K562 (cell line): ENCODE measurements around the gene DRAXIN. TPM values are rescaled to one million over a fixed set of nuclear protein-coding genes. Genes with fewer than 3 reads are reported as not detected.

Experiments
- BCOR ChIP-seq: fragments of 450-650 bp; IDR thresholded peaks from 2 replicates; pipeline ENCODE4 v1.6.1; 2016
- CEBPG ChIP-seq, 3 experiments: fragments of 200-800 bp in 1 of 3; sonication (Bioruptor generic) in 1 of 3; sonication (generic) in 1 of 3; formaldehyde crosslinking in 1 of 3; IDR thresholded peaks in 2 of 3; conservative IDR thresholded peaks in 1 of 3; 2 replicates each; pipeline versions ENCODE4 v1.6.1 to v1.8.0; 2016 to 2022; ENCODE audit warnings: missing compliant biosample characterization in 2 of 3, missing genetic modification characterization in 2 of 3, mild to moderate bottlenecking in 1 of 3, missing genetic modification reagents in 1 of 3
- CXXC5 ChIP-seq: fragments of 250-450 bp; sonication (Bioruptor Pico); IDR thresholded peaks from 2 replicates; pipeline ENCODE4 v1.8.0; 2022; ENCODE audit warnings: inconsistent platforms, mild to moderate bottlenecking, moderate library complexity
- FOSL1 ChIP-seq: fragments of 200-800 bp; sonication (Bioruptor generic); conservative IDR thresholded peaks from 2 replicates; pipeline ENCODE4 v1.6.1; 2016; ENCODE audit warnings: missing genetic modification characterization, missing compliant biosample characterization
- MEIS2 ChIP-seq: fragments of 450-650 bp; IDR thresholded peaks from 2 replicates; pipeline ENCODE4 v1.6.1; 2014; ENCODE audit warnings: mild to moderate bottlenecking; ENCODE audit not compliant: partially characterized antibody
- NFYB ChIP-seq: IDR thresholded peaks from 2 replicates; pipeline ENCODE4 v1.6.1; 2011; ENCODE audit warnings: mild to moderate bottlenecking, moderate library complexity; ENCODE audit not compliant: insufficient read length; ENCODE audit errors: extremely low read depth
- PCBP2 ChIP-seq: fragments of 200-400 bp; formaldehyde crosslinking; IDR thresholded peaks from 2 replicates; pipeline ENCODE4 v1.6.1; 2018; ENCODE audit warnings: low read length, low read depth, mild to moderate bottlenecking, moderate library complexity; ENCODE audit not compliant: poor library complexity, severe bottlenecking
- PHF20 ChIP-seq: fragments of 450-650 bp; IDR thresholded peaks from 2 replicates; pipeline ENCODE4 v1.6.1; 2018; ENCODE audit not compliant: partially characterized antibody
- YY1 ChIP-seq, 3 experiments: IDR thresholded peaks; 2 replicates each; pipeline ENCODE4 v1.6.1; 2011; ENCODE audit warnings: low read length in 2 of 3, mild to moderate bottlenecking in 2 of 3, moderate library complexity in 2 of 3, borderline replicate concordance in 1 of 3, control low read depth in 1 of 3, low read depth in 1 of 3; ENCODE audit not compliant: insufficient read depth in 3 of 3, insufficient replicate concordance in 2 of 3, control insufficient read depth in 1 of 3, insufficient read length in 1 of 3; ENCODE audit errors: extremely low read depth in 1 of 3
- ZFP30 ChIP-seq: fragments of 250-450 bp; sonication (Bioruptor Pico); IDR thresholded peaks from 2 replicates; pipeline ENCODE4 v1.8.0; 2022; ENCODE audit warnings: moderate library complexity, mild to moderate bottlenecking, inconsistent platforms, borderline replicate concordance
- ZNF133 ChIP-seq: fragments of 250-450 bp; sonication (Bioruptor Pico); IDR thresholded peaks from 2 replicates; pipeline ENCODE4 v1.4.0; 2020; ENCODE audit warnings: mild to moderate bottlenecking
- polyA plus RNA-seq, 8 experiments: library from polyadenylated mRNA; depleted of rRNA in 4 of 8; stranded (reverse) in 5 of 8; unstranded in 3 of 8; fragments of >200 nt; fragmentation: Nextera tagmentation in 2 of 8; fragmentation: Illumina TruSeq in 1 of 8; extraction: Ambion mirVana in 2 of 8; extraction: Trizol in 1 of 8; gene quantifications; 2 replicates each; pipeline versions ENCODE4 v1.2.1 to v1.2.3, GENCODE V29; 2011 to 2014; ENCODE audit warnings: inconsistent platforms in 1 of 8, missing spikeins in 1 of 8
- total RNA-seq, 7 experiments: library from RNA; depleted of rRNA in 6 of 7; stranded (reverse); fragments of >200 nt in 6 of 7; fragmentation: Illumina TruSeq in 2 of 7; extraction: Trizol in 2 of 7; gene quantifications; 2 replicates each; pipeline versions ENCODE4 v1.2.1 to v1.2.3, GENCODE V29; 2011 to 2021; ENCODE audit warnings: low replicate concordance in 1 of 7
- TF ChIP-seq, protein P1 (sequence below), 2 experiments: fragments of 450-650 bp; formaldehyde crosslinking in 1 of 2; IDR thresholded peaks; 2 replicates each; pipeline versions ENCODE4 v1.4.0 to v1.6.1; 2014 to 2020; ENCODE audit warnings: mild to moderate bottlenecking in 2 of 2, borderline replicate concordance in 1 of 2, low read depth in 1 of 2
- TF ChIP-seq, protein P2 (sequence below): fragments of 250-450 bp; sonication (Bioruptor Pico); IDR thresholded peaks from 2 replicates; pipeline ENCODE4 v1.5.0; 2021; ENCODE audit warnings: mild to moderate bottlenecking, moderate library complexity

DRAXIN gene
- total and polyA plus RNA-seq, 9 of the 15 experiments (the other 6 are each of a cell fraction or from before 2014, with no cell fraction given): 0.01 to 0.04 (median 0.01) TPM; not detected in 6

DNA sequence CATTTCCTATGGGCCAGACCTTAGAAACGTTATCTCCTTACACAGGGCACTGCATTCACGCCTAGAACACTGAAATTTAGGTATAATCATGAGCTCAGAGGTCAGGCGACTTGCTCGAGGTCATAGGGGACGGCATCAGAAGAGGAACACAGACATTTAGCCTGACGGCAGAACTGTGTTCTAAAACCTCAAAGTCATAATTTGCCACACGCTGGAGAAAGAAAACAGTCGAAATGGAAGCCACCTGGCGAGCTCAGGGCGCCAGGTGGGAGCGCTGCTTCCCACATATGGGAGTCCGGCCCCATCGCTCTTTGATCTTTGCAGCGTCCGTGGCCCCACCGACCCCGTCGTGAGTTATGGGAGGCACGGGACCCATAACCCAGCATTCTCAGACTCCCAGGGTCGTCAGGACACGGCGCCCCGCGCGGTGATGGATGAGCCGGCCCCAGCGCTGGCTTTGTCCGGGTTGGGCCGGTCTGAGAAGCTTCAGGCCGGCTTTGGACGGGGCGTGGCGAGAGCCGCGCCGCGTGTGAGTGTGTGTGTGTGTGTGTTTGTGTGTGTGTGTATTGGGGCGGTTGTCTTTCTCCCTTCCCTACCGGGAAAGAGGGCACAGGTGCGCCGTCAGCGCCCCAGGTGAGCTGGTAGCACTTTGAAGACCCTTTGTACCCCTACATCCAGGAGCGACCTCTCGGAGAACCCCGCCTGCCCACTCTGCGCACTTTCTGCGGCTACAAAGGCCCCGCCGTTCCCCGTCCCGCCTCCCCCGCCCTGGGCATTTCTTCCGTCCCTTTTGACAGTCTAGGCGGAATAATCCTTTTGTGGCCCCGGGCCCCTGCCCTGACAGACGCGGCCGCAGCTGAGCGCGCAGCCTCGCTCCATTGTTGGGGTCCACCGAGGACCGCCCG is 861 bp upstream of the DRAXIN start (continued):
- TF ChIP-seq, protein P1, sequence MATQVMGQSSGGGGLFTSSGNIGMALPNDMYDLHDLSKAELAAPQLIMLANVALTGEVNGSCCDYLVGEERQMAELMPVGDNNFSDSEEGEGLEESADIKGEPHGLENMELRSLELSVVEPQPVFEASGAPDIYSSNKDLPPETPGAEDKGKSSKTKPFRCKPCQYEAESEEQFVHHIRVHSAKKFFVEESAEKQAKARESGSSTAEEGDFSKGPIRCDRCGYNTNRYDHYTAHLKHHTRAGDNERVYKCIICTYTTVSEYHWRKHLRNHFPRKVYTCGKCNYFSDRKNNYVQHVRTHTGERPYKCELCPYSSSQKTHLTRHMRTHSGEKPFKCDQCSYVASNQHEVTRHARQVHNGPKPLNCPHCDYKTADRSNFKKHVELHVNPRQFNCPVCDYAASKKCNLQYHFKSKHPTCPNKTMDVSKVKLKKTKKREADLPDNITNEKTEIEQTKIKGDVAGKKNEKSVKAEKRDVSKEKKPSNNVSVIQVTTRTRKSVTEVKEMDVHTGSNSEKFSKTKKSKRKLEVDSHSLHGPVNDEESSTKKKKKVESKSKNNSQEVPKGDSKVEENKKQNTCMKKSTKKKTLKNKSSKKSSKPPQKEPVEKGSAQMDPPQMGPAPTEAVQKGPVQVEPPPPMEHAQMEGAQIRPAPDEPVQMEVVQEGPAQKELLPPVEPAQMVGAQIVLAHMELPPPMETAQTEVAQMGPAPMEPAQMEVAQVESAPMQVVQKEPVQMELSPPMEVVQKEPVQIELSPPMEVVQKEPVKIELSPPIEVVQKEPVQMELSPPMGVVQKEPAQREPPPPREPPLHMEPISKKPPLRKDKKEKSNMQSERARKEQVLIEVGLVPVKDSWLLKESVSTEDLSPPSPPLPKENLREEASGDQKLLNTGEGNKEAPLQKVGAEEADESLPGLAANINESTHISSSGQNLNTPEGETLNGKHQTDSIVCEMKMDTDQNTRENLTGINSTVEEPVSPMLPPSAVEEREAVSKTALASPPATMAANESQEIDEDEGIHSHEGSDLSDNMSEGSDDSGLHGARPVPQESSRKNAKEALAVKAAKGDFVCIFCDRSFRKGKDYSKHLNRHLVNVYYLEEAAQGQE (IDR thresholded peaks at IDR 0.05; ENCODE audit: borderline replicate concordance): peak; percentile 94
- TF ChIP-seq, protein P1 (CRISPR knock-in tag; IDR thresholded peaks at IDR 0.05; ENCODE audit: low read depth): no peak
- no peak for TF ChIP-seq NFYB
- TF ChIP-seq CXXC5: 0 out of 2 replicates have a peak, but pooled peaks have one; percentile 34
- 0 out of 2 replicates have a peak, but pooled peaks have one; percentile 8 for TF ChIP-seq BCOR
- no peak for TF ChIP-seq ZNF133 (CRISPR knock-in tag)
- no peak for TF ChIP-seq PCBP2
- TF ChIP-seq ZFP30 (CRISPR knock-in tag): no peak
- TF ChIP-seq, protein P2, sequence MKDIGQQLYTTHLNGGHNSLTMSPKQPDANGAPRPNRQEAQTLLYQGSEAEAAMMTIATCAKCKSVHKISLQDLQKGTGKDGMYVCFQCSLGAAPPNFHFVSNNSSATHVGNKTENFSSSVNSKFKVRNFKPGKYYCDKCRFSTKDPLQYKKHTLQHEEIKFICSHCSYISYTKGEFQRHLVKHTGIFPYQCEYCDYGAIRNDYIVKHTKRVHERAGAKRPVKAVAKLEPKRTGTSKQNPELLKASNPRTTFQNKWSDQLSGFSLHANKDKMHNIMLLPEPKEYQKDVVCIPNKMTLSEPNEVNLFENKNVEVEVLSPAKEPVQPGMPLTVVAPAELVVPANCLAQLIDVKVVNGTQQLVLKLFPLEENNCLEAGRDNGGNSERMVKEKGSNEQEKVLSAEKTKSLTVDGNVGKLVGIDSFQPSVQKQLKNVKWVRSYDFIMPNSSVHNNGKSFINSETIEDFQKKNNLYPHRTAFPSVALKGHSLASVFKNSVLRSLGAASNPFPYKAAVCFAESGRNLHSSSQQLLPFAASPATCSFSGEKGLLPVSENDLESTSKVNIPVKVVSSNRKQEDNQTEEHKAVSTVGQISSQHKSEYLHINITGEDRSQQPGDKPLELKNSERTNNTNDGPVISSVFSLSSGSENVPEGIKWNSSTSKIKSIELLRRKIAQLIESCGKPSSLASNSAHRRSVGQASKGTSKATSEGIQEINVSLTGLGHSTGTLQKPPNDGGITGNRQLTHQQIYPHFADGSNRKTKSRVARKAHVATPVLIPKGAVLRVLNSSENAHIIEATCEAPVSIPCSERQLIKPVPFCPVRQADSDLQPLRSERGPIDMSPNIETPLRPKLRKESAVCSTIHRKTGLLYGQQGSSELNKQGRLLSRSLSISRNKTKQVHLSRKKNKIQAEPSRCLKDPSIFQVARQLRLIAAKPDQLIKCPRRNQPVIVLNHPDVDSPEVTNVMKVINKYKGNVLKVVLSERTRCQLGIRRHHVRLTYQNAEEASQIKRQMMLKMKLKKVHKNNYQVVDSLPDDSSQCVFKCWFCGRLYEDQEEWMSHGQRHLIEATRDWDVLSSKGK (CRISPR knock-in tag): no peak
- TF ChIP-seq PHF20: no peak
- TF ChIP-seq MEIS2: peak; percentile 53
- TF ChIP-seq FOSL1 (tag): no peak
- peak in 1 of 3 experiments; percentile 3 for TF ChIP-seq YY1 (IDR thresholded peaks at IDR 0.05; ENCODE audit: borderline replicate concordance in 1 of 3, control insufficient read depth in 1 of 3, extremely low read depth in 1 of 3, insufficient read depth in 3 of 3, insufficient read length in 1 of 3, insufficient replicate concordance in 2 of 3, low read depth in 1 of 3, low read length in 2 of 3)
- TF ChIP-seq CEBPG (CRISPR knock-in tag; IDR thresholded peaks at IDR 0.05): 0 out of 2 replicates have a peak, but pooled peaks have one; percentile 12
- TF ChIP-seq CEBPG (tag; conservative IDR thresholded peaks at IDR 0.05 in 1 of 2, IDR thresholded peaks at IDR 0.05 in 1 of 2): no peak
